Peyer's patch (tissue), 4 donors: ENCODE results near the gene KLK10. TPM values are rescaled to one million over a fixed set of nuclear protein-coding genes. Genes with fewer than 3 reads are reported as not detected.
"Not testable (repeated sequence)": the region's sequence is repeated elsewhere in the genome, so short reads cannot be mapped to it uniquely, and the experiment has no call there.

Experiments
- DNase-seq, 3 donors: peaks; one replicate each; pipeline ENCODE4 v3.0.0-alpha.2; 2017 to 2019
- H3K27ac ChIP-seq, 4 donors: fragments of 200-600 bp; sonication (generic); one replicate each; pipeline ENCODE4 v1.5.1; 2016 to 2019
- H3K27me3 ChIP-seq, 2 donors: fragments of 200-600 bp; sonication (generic); one replicate each; pipeline ENCODE4 v1.5.1; 2019
- H3K36me3 ChIP-seq, 3 donors: fragments of 200-600 bp; sonication (generic); one replicate each; pipeline ENCODE4 v1.5.1; 2016 to 2019
- H3K4me1 ChIP-seq, 4 donors: fragments of 200-600 bp; sonication (generic); one replicate each; pipeline ENCODE4 v1.5.1; 2016 to 2019
- H3K4me3 ChIP-seq, 4 donors: fragments of 200-600 bp; sonication (generic); 1 replicate in 3 of 4; 2 replicates in 1 of 4; pipeline ENCODE4 v1.5.1; 2016 to 2019; ENCODE audit warnings: mild to moderate bottlenecking in 1 of 4
- H3K9me3 ChIP-seq, 4 donors: fragments of 200-600 bp; sonication (generic); one replicate each; pipeline ENCODE4 v1.5.1; 2016 to 2019; ENCODE audit warnings: mild to moderate bottlenecking in 1 of 4
- POLR2A ChIP-seq, 2 donors: fragments of 450-650 bp; IDR thresholded peaks; one replicate each; pipeline ENCODE4 v1.5.1; 2017; ENCODE audit warnings: antibody characterized with exemption in 2 of 2, mild to moderate bottlenecking in 2 of 2, moderate library complexity in 2 of 2
- total RNA-seq, 4 donors: library from RNA; depleted of rRNA; stranded (reverse); fragments of >200 nt; gene quantifications; one replicate each; pipeline ENCODE4 v1.1.0, GENCODE V29; 2016
- TF ChIP-seq, protein P1 (sequence below), 6 experiments: fragments of 450-650 bp in 4 of 6; fragments of 200-600 bp in 2 of 6; sonication (generic) in 1 of 6; IDR thresholded peaks; one replicate each; pipeline ENCODE4 v1.5.1; 2017 to 2019; ENCODE audit warnings: antibody characterized with exemption in 6 of 6, mild to moderate bottlenecking in 3 of 6, moderate library complexity in 1 of 6

Gene KLK10
- total RNA-seq, 4 donors from 2014 or later, result 2.4 to 6.3 TPM; not detected in 2

DNA sequence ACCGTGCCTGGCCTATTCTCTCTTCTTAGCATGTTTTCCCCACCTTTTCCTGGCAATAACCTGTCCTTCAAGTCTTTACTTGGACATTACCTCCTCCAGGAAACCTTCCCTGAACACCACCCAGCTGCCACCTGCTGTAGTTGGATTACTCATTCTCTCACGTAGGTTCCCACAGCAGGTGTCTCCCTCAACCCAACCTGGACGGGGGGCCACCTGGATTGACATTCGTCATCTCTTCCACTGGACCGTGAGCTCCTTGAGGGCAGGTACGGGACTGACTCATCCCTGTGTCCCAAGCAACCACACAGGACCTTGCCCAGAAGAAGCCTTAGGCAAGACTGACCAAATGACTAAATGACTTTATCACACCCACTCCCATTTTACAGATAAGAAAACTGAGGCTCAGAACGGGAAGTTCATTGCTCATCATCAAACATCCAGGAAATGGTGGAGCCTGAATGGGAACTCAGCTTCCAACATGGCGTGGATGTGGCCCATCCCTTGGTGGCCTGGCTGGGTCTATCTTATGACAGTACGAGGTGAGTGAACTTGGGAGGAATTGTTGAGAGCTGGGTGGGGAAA is 46.6 kb downstream of the KLK10 start:
- Histone ChIP-seq H3K4me1 (no peaks in the 10 kb centered on the region), H3K27ac (no peak overlapping the region), H3K36me3 (no peaks in the 10 kb centered on the region), H3K4me3 (no peak overlapping the region), H3K9me3 (no peaks in the 10 kb centered on the region), H3K27me3 (no peaks in the 10 kb centered on the region)
- no peak for TF ChIP-seq POLR2A (IDR thresholded peaks at IDR 0.05)
- TF ChIP-seq, protein P1, sequence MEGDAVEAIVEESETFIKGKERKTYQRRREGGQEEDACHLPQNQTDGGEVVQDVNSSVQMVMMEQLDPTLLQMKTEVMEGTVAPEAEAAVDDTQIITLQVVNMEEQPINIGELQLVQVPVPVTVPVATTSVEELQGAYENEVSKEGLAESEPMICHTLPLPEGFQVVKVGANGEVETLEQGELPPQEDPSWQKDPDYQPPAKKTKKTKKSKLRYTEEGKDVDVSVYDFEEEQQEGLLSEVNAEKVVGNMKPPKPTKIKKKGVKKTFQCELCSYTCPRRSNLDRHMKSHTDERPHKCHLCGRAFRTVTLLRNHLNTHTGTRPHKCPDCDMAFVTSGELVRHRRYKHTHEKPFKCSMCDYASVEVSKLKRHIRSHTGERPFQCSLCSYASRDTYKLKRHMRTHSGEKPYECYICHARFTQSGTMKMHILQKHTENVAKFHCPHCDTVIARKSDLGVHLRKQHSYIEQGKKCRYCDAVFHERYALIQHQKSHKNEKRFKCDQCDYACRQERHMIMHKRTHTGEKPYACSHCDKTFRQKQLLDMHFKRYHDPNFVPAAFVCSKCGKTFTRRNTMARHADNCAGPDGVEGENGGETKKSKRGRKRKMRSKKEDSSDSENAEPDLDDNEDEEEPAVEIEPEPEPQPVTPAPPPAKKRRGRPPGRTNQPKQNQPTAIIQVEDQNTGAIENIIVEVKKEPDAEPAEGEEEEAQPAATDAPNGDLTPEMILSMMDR (IDR thresholded peaks at IDR 0.05), result no peak
- no peak for DNase-seq

DNA sequence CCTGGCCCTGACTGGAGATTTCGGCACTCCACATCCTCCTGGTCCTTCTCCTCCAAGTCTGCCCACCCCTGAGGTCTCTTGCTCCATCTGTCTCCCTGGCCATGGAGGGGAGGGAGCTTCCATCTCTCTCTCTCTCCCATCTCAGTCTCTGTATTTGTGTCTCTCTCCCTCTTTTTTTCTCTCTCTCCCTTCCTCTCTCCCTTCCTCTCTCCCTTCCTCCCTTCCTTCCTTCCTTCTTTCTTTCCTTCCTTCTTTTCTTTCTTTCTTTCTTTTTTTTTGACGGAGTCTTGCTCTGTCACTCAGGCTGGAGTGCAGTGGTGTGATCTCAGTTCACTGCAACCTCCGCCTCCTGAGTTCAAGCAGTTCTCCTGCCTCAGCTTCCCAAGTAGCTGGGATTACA is 49.7 kb downstream of the KLK10 start:
- H3K4me3 ChIP-seq, DNase-seq, H3K27me3 ChIP-seq: not testable (repeated sequence)

DNA sequence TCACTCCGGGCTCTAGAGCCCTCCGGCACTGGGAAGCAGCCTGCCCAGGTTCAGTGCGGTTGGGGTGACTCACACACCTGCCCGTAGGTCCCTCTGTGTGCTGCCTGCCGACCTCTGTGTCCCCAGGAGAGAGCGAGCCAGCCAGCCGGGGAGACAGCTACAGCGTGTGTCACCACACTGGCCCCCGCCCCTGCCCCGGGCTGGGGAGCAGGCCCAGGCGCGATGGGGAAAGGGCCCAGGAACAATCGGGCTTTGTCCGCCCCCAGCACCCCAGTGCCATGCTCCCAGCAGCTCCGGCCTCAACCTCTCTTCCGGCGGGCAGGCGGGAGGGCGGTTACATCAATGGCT is 50.1 kb downstream of the KLK10 start, which contains the start of gene KLK6:
Gene KLK6, minus strand, starts transcription at position 179 of the 348 bp plus-strand sequence. CDS start 1,487 bp downstream, outside the sequence.
- no peaks in the 10 kb centered on the region for H3K36me3 ChIP-seq
- TF ChIP-seq POLR2A (IDR thresholded peaks at IDR 0.05), result no peak
- TF ChIP-seq, protein P1 (IDR thresholded peaks at IDR 0.05), result no peak
- H3K27me3 ChIP-seq, result no peaks in the 10 kb centered on the region
- H3K27ac ChIP-seq, result no peak within 1 kb of the TSS
- no peaks in the 10 kb centered on the region for H3K4me1 ChIP-seq
- no peaks in the 10 kb centered on the region for H3K9me3 ChIP-seq
- H3K4me3 ChIP-seq, result no peak within 1 kb of the TSS
- DNase-seq, result no peak

More for the DNA sequence above, 49.7 kb downstream of the KLK10 start:
- not testable (repeated sequence) for H3K4me1 ChIP-seq, H3K36me3 ChIP-seq, H3K27ac ChIP-seq, H3K9me3 ChIP-seq

DNA sequence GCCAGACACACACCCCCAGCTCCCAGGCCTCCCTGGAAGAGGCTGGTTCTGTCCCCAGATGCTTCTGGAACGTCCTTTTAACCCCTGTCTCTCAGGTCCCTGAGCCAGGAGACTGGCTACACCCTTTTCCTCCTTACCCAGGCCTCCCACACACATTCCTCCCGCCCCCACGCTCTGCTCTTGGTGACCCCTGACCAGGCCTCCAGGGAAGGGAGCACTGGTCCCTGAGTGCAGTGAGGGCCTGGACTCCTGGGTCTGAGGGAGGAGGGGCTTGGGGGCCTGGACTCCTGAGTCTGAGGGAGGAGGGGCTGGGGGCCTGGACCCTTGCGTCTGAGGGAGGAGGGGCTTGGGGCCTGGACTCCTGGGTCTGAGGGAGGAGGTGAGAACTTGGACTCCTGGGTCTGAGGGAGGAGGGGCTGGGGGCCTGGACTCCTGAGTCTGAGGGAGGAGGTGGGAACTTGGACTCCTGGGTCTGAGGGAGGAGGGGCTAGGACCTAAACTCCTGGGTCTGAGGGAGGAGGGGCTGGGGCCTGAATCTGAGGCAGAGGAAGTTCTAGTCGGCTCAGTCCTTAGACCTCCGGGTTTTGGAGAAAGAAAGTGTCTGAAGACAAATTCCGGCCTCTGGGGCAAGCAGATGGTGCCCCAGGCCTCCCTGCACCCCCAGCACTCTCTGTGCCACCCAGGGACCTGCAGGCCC is 50.6 kb downstream of the KLK10 start:
- no peaks in the 10 kb centered on the region for H3K9me3 ChIP-seq
- H3K27ac ChIP-seq, result no peak overlapping the region
- H3K27me3 ChIP-seq, result no peaks in the 10 kb centered on the region
- H3K4me3 ChIP-seq, result no peak overlapping the region
- TF ChIP-seq, protein P1 (IDR thresholded peaks at IDR 0.05), result no peak
- no peak for TF ChIP-seq POLR2A (IDR thresholded peaks at IDR 0.05)
- DNase-seq, result no peak
- H3K4me1 ChIP-seq, result no peaks in the 10 kb centered on the region
- H3K36me3 ChIP-seq, result no peaks in the 10 kb centered on the region

DNA sequence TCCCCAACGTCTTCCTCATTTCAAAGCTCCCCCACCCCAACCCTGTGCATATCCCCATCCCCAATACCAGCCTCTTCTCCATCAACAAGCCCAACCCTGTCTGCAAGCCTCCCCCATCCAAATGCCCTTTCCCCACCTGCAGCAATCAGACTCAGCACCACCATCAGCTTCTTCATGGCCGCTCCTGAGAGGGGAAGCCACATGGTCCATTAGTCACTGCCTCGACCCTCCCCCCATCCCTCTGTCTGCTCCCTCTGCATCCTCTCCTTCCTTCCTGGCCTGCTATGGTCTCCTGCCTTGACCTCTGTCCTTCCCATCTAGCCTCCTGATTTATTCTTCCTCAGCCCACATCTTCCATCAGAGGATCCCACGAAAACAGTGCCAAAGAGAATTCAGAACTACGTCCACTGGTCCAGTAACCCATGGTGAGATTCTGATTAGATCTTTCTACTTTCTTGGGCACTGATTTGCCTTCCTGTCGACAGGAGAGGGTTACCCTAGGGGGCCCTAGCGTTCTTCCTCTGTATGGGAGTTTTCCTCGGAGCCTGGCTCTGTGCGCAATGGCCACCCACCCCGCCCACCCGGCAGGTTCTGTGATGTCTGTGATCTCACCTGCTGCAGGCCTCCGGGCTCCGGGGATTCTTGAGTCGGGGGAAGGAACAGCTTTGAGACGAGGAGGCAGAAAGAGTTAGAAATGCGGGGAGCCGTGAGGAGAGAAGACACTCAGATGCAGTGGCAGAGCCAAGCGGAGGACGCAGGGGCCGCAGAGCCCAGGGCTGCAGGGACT is 51.4 kb downstream of the KLK10 start:
- DNase-seq, result no peak
- Histone ChIP-seq H3K4me3 (no peak overlapping the region), H3K27me3 (no peaks in the 10 kb centered on the region), H3K27ac (no peak overlapping the region), H3K36me3 (no peaks in the 10 kb centered on the region), H3K4me1 (no peaks in the 10 kb centered on the region), H3K9me3 (no peaks in the 10 kb centered on the region)
- TF ChIP-seq, protein P1 (IDR thresholded peaks at IDR 0.05), result no peak
- TF ChIP-seq POLR2A (IDR thresholded peaks at IDR 0.05), result no peak

DNA sequence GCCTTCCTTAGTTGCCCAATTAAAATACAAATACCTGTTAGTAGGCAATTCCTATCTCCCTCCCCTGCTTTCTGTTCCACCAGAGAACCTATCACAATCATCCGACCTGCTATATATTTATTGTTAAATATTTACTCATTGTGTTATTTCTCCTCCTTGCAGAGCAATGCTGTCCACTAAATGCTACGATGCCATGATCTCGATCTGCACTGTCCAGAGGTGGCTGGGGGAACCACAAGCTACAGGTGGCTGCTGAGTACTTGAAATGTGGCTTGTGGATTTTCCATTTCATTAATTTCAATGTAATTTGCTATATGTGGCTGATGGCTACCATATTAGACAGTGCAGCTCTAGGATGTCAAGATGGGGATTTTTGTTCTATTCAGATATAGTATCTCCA is 55.2 kb downstream of the KLK10 start:
- TF ChIP-seq, protein P1 (IDR thresholded peaks at IDR 0.05), result no peak
- no peak for TF ChIP-seq POLR2A (IDR thresholded peaks at IDR 0.05)
- H3K36me3 ChIP-seq, result no peaks in the 10 kb centered on the region
- no peak for DNase-seq
- no peaks in the 10 kb centered on the region for H3K27me3 ChIP-seq
- no peak overlapping the region for H3K4me3 ChIP-seq
- H3K27ac ChIP-seq, result no peak overlapping the region
- H3K9me3 ChIP-seq, result no peaks in the 10 kb centered on the region
- no peaks in the 10 kb centered on the region for H3K4me1 ChIP-seq
